ENCODE results near the gene GNAO1.

Gene GNAO1

GRCh38 chr16:56336071-56336688, 144.9 kb downstream of the GNAO1 start:
- CTCF ChIA-PET = interaction anchor here (1.0 kb wide), 1 partner anchor 20 kb away, joined by 3 read pairs; no protein-coding TSS in a partner anchor

More at GRCh38 chr16:56336071-56336688, 144.9 kb downstream of the GNAO1 start:
- POLR2A ChIA-PET = no interaction called here
- H3K4me3 ChIP-seq (ENCODE audit: low read depth, low read length) = no peak overlapping the region
- H3K36me3 ChIP-seq (ENCODE audit: control insufficient read depth in 2 of 2, insufficient read depth in 1 of 2, low read length in 2 of 2) = no peaks in the 10 kb centered on the region
- H3K4me1 ChIP-seq (ENCODE audit: control insufficient read depth, insufficient read depth, low read length) = no peaks in the 10 kb centered on the region
- no peak overlapping the region for H3K27ac ChIP-seq (ENCODE audit: extremely low read depth, low read depth, low read length)
- H3K9me3 ChIP-seq (ENCODE audit: control insufficient read depth, insufficient read depth, low read depth, low read length) = no peaks in the 10 kb centered on the region
- TF ChIP-seq ZNF324 (tag by site-specific recombination; IDR thresholded peaks at IDR 0.05) (no peak), ZNF18 (tag by site-specific recombination; IDR thresholded peaks at IDR 0.05) (no peak), ZNF239 (tag by site-specific recombination; IDR thresholded peaks at IDR 0.05) (no peak), ZNF501 (tag by site-specific recombination; IDR thresholded peaks at IDR 0.05) (no peak), ZNF121 (tag by site-specific recombination; IDR thresholded peaks at IDR 0.05) (no peak), ZNF133 (tag by site-specific recombination; IDR thresholded peaks at IDR 0.05) (no peak), ZNF768 (tag by site-specific recombination; IDR thresholded peaks at IDR 0.05) (no peak), ZNF660 (tag by site-specific recombination; IDR thresholded peaks at IDR 0.05) (no peak), ZNF169 (tag by site-specific recombination; IDR thresholded peaks at IDR 0.05) (no peak), ZNF366 (tag by site-specific recombination; conservative IDR thresholded peaks at IDR 0.05) (no peak), ZNF529 (tag by site-specific recombination; IDR thresholded peaks at IDR 0.05; ENCODE audit: insufficient replicate concordance) (no peak), GLIS2 (tag by site-specific recombination; IDR thresholded peaks at IDR 0.05) (no peak), YY1 (tag by site-specific recombination; IDR thresholded peaks at IDR 0.05) (no peak), ZBTB10 (tag by site-specific recombination; IDR thresholded peaks at IDR 0.05) (no peak), ZNF138 (tag by site-specific recombination; IDR thresholded peaks at IDR 0.05; ENCODE audit: borderline replicate concordance) (no peak), ZNF280D (tag by site-specific recombination; IDR thresholded peaks at IDR 0.05) (no peak)
- TF ChIP-seq, protein P1, sequence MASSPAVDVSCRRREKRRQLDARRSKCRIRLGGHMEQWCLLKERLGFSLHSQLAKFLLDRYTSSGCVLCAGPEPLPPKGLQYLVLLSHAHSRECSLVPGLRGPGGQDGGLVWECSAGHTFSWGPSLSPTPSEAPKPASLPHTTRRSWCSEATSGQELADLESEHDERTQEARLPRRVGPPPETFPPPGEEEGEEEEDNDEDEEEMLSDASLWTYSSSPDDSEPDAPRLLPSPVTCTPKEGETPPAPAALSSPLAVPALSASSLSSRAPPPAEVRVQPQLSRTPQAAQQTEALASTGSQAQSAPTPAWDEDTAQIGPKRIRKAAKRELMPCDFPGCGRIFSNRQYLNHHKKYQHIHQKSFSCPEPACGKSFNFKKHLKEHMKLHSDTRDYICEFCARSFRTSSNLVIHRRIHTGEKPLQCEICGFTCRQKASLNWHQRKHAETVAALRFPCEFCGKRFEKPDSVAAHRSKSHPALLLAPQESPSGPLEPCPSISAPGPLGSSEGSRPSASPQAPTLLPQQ (tag by site-specific recombination; IDR thresholded peaks at IDR 0.05) = no peak
- TF ChIP-seq, protein P2, sequence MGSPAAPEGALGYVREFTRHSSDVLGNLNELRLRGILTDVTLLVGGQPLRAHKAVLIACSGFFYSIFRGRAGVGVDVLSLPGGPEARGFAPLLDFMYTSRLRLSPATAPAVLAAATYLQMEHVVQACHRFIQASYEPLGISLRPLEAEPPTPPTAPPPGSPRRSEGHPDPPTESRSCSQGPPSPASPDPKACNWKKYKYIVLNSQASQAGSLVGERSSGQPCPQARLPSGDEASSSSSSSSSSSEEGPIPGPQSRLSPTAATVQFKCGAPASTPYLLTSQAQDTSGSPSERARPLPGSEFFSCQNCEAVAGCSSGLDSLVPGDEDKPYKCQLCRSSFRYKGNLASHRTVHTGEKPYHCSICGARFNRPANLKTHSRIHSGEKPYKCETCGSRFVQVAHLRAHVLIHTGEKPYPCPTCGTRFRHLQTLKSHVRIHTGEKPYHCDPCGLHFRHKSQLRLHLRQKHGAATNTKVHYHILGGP (tag by site-specific recombination; IDR thresholded peaks at IDR 0.05) = no peak
- TF ChIP-seq, protein P3, sequence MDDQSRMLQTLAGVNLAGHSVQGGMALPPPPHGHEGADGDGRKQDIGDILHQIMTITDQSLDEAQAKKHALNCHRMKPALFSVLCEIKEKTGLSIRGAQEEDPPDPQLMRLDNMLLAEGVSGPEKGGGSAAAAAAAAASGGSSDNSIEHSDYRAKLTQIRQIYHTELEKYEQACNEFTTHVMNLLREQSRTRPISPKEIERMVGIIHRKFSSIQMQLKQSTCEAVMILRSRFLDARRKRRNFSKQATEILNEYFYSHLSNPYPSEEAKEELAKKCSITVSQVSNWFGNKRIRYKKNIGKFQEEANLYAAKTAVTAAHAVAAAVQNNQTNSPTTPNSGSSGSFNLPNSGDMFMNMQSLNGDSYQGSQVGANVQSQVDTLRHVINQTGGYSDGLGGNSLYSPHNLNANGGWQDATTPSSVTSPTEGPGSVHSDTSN (CRISPR knock-in tag; IDR thresholded peaks at IDR 0.05) = no peak

Data from HEK293 (cell line).